Measurements from ENCODE around the gene ABCD1. TPM values are rescaled to one million over a fixed set of nuclear protein-coding genes. Genes with fewer than 3 reads are reported as not detected.

Gene ABCD1
- total and polyA plus RNA-seq, 8 donors: 2.4 to 22.3 (median 5.0) TPM

- Histone ChIP-seq H3K4me3 (no peak overlapping the region), H3K27me3 (peaks cover 8 to 21% (median 20%) of the 10 kb centered on the region in 3 donors), H3K27ac (no peak overlapping the region), H3K4me1 (peaks cover 0 to 24% (median 17%) of the 10 kb centered on the region in 4 donors), H3K9me3 (peaks cover 0 to 14% (median 4%) of the 10 kb centered on the region in 4 donors), H3K36me3 (no peaks in the 10 kb centered on the region)
- WGBS, 5 donors: 53 to 57% (median 54%) methylated on average over 4 to 21 of the region's 21 CpGs; no CpG with 5 or more reads in 1 of the 5 donors
- TF ChIP-seq EP300 (IDR thresholded peaks at IDR 0.05) (no peak), POLR2AphosphoS5 (IDR thresholded peaks at IDR 0.05) (no peak), CTCF (IDR thresholded peaks at IDR 0.05) (no peak), POLR2A (IDR thresholded peaks at IDR 0.05) (no peak)
- intact Hi-C loops (cut with DNase I; ENCODE audit: low total_unique reads): no loop called here
- no peak for DNase-seq
Observed at GRCh38 chrX:153685156-153685536, 39.5 kb upstream of the ABCD1 start.

- peak overlapping the region in 1 of 5 donors; percentile 77 for H3K27ac ChIP-seq
Observed at GRCh38 chrX:153685751-153686696, 38.6 kb upstream of the ABCD1 start.

GRCh38 chrX:153686711-153687110 is 37.9 kb upstream of the ABCD1 start:
- H3K4me3 ChIP-seq: no peak overlapping the region
- peaks cover 8 to 21% (median 20%) of the 10 kb centered on the region in 3 donors for H3K27me3 ChIP-seq
- H3K27ac ChIP-seq: peak overlapping the region in 1 of 5 donors; percentile 77
- WGBS, 5 donors: 34 to 55% (median 41%) methylated on average over 8 to 9 of the region's 9 CpGs; no CpG with 5 or more reads in 1 of the 5 donors
- DNase-seq: peak in 1 of 2 donors; percentile 67
- H3K4me1 ChIP-seq: peaks cover 0 to 24% (median 20%) of the 10 kb centered on the region in 4 donors
- intact Hi-C loops (cut with DNase I; ENCODE audit: low total_unique reads): no loop called here
- H3K36me3 ChIP-seq: no peaks in the 10 kb centered on the region
- TF ChIP-seq POLR2A (IDR thresholded peaks at IDR 0.05): no peak
- no peak for TF ChIP-seq POLR2AphosphoS5 (IDR thresholded peaks at IDR 0.05)
- TF ChIP-seq EP300 (IDR thresholded peaks at IDR 0.05): no peak
- TF ChIP-seq CTCF (IDR thresholded peaks at IDR 0.05): no peak
- H3K9me3 ChIP-seq: peaks cover 0 to 14% (median 4%) of the 10 kb centered on the region in 4 donors

More at GRCh38 chrX:153685751-153686696, 38.6 kb upstream of the ABCD1 start:
- intact Hi-C loops (cut with DNase I; ENCODE audit: low total_unique reads): no loop called here
- no peak for TF ChIP-seq CTCF (IDR thresholded peaks at IDR 0.05)
- no peak for TF ChIP-seq POLR2AphosphoS5 (IDR thresholded peaks at IDR 0.05)
- no peak for TF ChIP-seq POLR2A (IDR thresholded peaks at IDR 0.05)
- no peak for TF ChIP-seq EP300 (IDR thresholded peaks at IDR 0.05)
- DNase-seq: peak in 1 of 2 donors; percentile 34
- H3K36me3 ChIP-seq: no peaks in the 10 kb centered on the region
- H3K4me3 ChIP-seq: no peak overlapping the region
- H3K27me3 ChIP-seq: peaks cover 8 to 21% (median 20%) of the 10 kb centered on the region in 3 donors
- 72 to 79% (median 75%) methylated on average over 13 to 24 of the region's 24 CpGs for WGBS, 5 donors
- H3K9me3 ChIP-seq: peaks cover 0 to 14% (median 4%) of the 10 kb centered on the region in 4 donors
- peaks cover 0 to 24% (median 20%) of the 10 kb centered on the region in 4 donors for H3K4me1 ChIP-seq
